ENCODE measurements around the gene APOB. TPM values are rescaled to one million over a fixed set of nuclear protein-coding genes. Genes with fewer than 3 reads are reported as not detected.
A peak's percentile ranks its signal among the peaks of the same experiment; 100 is the strongest.

The APOB gene
- total and polyA plus RNA-seq, 2 of the 13 experiments (the other 11 are each of a cell fraction or from before 2014, with no cell fraction given): 1,569 to 2,515 TPM

- peak; percentile 44; the same call in 1 of the 2 replicates for TF ChIP-seq MBD4 (IDR thresholded peaks at IDR 0.05; ENCODE audit: borderline replicate concordance, low read length)
- 0 out of 2 replicates have a peak, but pooled peaks have one; percentile 12 for TF ChIP-seq SAFB2 (CRISPR knock-in tag; IDR thresholded peaks at IDR 0.05; ENCODE audit: borderline replicate concordance, low read depth)
- no peak for TF ChIP-seq FLYWCH1 (CRISPR knock-in tag; IDR thresholded peaks at IDR 0.05)
- no peak for TF ChIP-seq ZNF407 (CRISPR knock-in tag; IDR thresholded peaks at IDR 0.05; ENCODE audit: not compliant biosample characterization)
- TF ChIP-seq ZNF331 (CRISPR knock-in tag; IDR thresholded peaks at IDR 0.05): 0 out of 2 replicates have a peak, but pooled peaks have one; percentile 17
- no peak for TF ChIP-seq ZNF546 (CRISPR knock-in tag; conservative IDR thresholded peaks at IDR 0.05)
- no peak for TF ChIP-seq ZSCAN5A (CRISPR knock-in tag; IDR thresholded peaks at IDR 0.05; ENCODE audit: borderline replicate concordance)
- 0 out of 2 replicates have a peak, but pooled peaks have one; percentile 13 for TF ChIP-seq KLF15 (CRISPR knock-in tag; IDR thresholded peaks at IDR 0.05; ENCODE audit: borderline replicate concordance)
- TF ChIP-seq ZNF333 (CRISPR knock-in tag; IDR thresholded peaks at IDR 0.05; ENCODE audit: borderline replicate concordance): no peak; the same call in 1 of the 2 replicates
- TF ChIP-seq HNRNPUL1 (IDR thresholded peaks at IDR 0.05; ENCODE audit: low read depth, low read length): no peak
- TF ChIP-seq ZNF234 (CRISPR knock-in tag; conservative IDR thresholded peaks at IDR 0.05): no peak
- no peak for TF ChIP-seq ZNF547 (CRISPR knock-in tag; IDR thresholded peaks at IDR 0.05)
- no peak for TF ChIP-seq STAG1 (CRISPR knock-in tag; IDR thresholded peaks at IDR 0.05)
- TF ChIP-seq THRA (CRISPR knock-in tag; IDR thresholded peaks at IDR 0.05; ENCODE audit: borderline replicate concordance): no peak
- no peak for TF ChIP-seq SMC3 (IDR thresholded peaks at IDR 0.05; ENCODE audit: low read length)
Observed at GRCh38 chr2:21005111-21005699, 38.7 kb downstream of the APOB start (continued).

All from HepG2 (cell line).